ENCODE measurements around the gene ARRDC5.
"Not testable (repeated sequence)": the region's sequence is repeated elsewhere in the genome, so short reads cannot be mapped to it uniquely, and the experiment has no call there.

- TF ChIP-seq CTCF (tag by site-specific recombination; IDR thresholded peaks at IDR 0.05); ZNF18 (tag by site-specific recombination; IDR thresholded peaks at IDR 0.05); PRDM1 (tag by site-specific recombination; IDR thresholded peaks at IDR 0.05); GLI2 (tag by site-specific recombination; IDR thresholded peaks at IDR 0.05; ENCODE audit: borderline replicate concordance, low read depth); ZNF274 (IDR thresholded peaks at IDR 0.05; ENCODE audit: low read length); ZNF274 (tag by site-specific recombination; IDR thresholded peaks at IDR 0.05; ENCODE audit: borderline replicate concordance); PBX3 (CRISPR knock-in tag; IDR thresholded peaks at IDR 0.05); ZBTB8A (tag by site-specific recombination; IDR thresholded peaks at IDR 0.05): not testable (repeated sequence)
Measured at GRCh38 chr19:4856468-4856867, 46.2 kb downstream of the ARRDC5 start.

Measured in HEK293 (cell line).